Measurements from ENCODE around the gene RNASEH2B.
A peak's percentile ranks its signal among the peaks of the same experiment; 100 is the strongest.

The RNASEH2B gene

GRCh38 chr13:50909605-50910484, at the start of gene RNASEH2B:
RNASEH2B (plus strand) TSS chr13:50909791; CDS start chr13:50910077, 286 bp downstream.
- peak; percentile 55 for DNase-seq
- Histone ChIP-seq H3K4me2 (ENCODE audit: low read depth, low read length) (peak within 1 kb of the TSS; percentile 60), H3K4me3 (ENCODE audit: low read length) (peak within 1 kb of the TSS; percentile 83), H3K36me3 (replicated peaks; ENCODE audit: insufficient read depth, low read length) (no peaks in the 10 kb centered on the region), H4K20me1 (ENCODE audit: insufficient read depth, low read length) (no peaks in the 10 kb centered on the region), H3K79me2 (ENCODE audit: low read length) (peaks cover 43% of the 10 kb centered on the region), H3K27me3 (replicated peaks; ENCODE audit: insufficient read depth, low read length) (no peaks in the 10 kb centered on the region), H3K9ac (ENCODE audit: low read length) (peak within 1 kb of the TSS; percentile 94), H3K4me1 (ENCODE audit: low read length) (peaks cover 22% of the 10 kb centered on the region), H3K27ac (ENCODE audit: low read length) (peak within 1 kb of the TSS; percentile 83), H2AFZ (ENCODE audit: low read length) (peak within 1 kb of the TSS; percentile 75), H3K9me2 (replicated peaks; ENCODE audit: insufficient read depth, low read length) (no peaks in the 10 kb centered on the region), H3K9me3 (replicated peaks; ENCODE audit: insufficient read depth, low read length) (no peaks in the 10 kb centered on the region), H3F3A (ENCODE audit: insufficient read depth, low read length) (peaks cover 22% of the 10 kb centered on the region)
- TF ChIP-seq CTCF (IDR thresholded peaks at IDR 0.05; ENCODE audit: low read length) = no peak
- no peak for TF ChIP-seq EZH2phosphoT487 (IDR thresholded peaks at IDR 0.05; ENCODE audit: low read length)
- TF ChIP-seq EZH2 (optimal IDR thresholded peaks at IDR 0.05; ENCODE audit: low read depth, low read length) = no peak

GRCh38 chr13:50864492-50864891, 45.1 kb upstream of the RNASEH2B start:
- Histone ChIP-seq H3F3A (ENCODE audit: insufficient read depth, low read length) (no peaks in the 10 kb centered on the region), H3K27me3 (replicated peaks; ENCODE audit: insufficient read depth, low read length) (no peaks in the 10 kb centered on the region), H3K9me3 (replicated peaks; ENCODE audit: insufficient read depth, low read length) (no peaks in the 10 kb centered on the region), H3K4me1 (ENCODE audit: low read length) (no peaks in the 10 kb centered on the region), H3K36me3 (replicated peaks; ENCODE audit: insufficient read depth, low read length) (no peaks in the 10 kb centered on the region), H3K9me2 (replicated peaks; ENCODE audit: insufficient read depth, low read length) (no peaks in the 10 kb centered on the region), H3K4me3 (ENCODE audit: low read length) (no peak overlapping the region), H4K20me1 (ENCODE audit: insufficient read depth, low read length) (no peaks in the 10 kb centered on the region), H3K4me2 (ENCODE audit: low read depth, low read length) (no peak overlapping the region), H2AFZ (ENCODE audit: low read length) (no peak overlapping the region), H3K79me2 (ENCODE audit: low read length) (no peaks in the 10 kb centered on the region), H3K27ac (ENCODE audit: low read length) (no peak overlapping the region), H3K9ac (ENCODE audit: low read length) (no peak overlapping the region)
- DNase-seq = no peak
- TF ChIP-seq EZH2 (optimal IDR thresholded peaks at IDR 0.05; ENCODE audit: low read depth, low read length) (no peak), EZH2phosphoT487 (IDR thresholded peaks at IDR 0.05; ENCODE audit: low read length) (no peak), CTCF (IDR thresholded peaks at IDR 0.05; ENCODE audit: low read length) (no peak)

GRCh38 chr13:50866817-50867636, 42.6 kb upstream of the RNASEH2B start:
- no peaks in the 10 kb centered on the region for H3K4me1 ChIP-seq (ENCODE audit: low read length)
- no peak for TF ChIP-seq CTCF (IDR thresholded peaks at IDR 0.05; ENCODE audit: low read length)
- TF ChIP-seq EZH2phosphoT487 (IDR thresholded peaks at IDR 0.05; ENCODE audit: low read length) = no peak
- no peak for TF ChIP-seq EZH2 (optimal IDR thresholded peaks at IDR 0.05; ENCODE audit: low read depth, low read length)
- no peaks in the 10 kb centered on the region for H3F3A ChIP-seq (ENCODE audit: insufficient read depth, low read length)
- H3K4me2 ChIP-seq (ENCODE audit: low read depth, low read length) = no peak overlapping the region
- no peak overlapping the region for H3K4me3 ChIP-seq (ENCODE audit: low read length)
- no peaks in the 10 kb centered on the region for H3K27me3 ChIP-seq (replicated peaks; ENCODE audit: insufficient read depth, low read length)
- H3K9ac ChIP-seq (ENCODE audit: low read length) = no peak overlapping the region
- no peaks in the 10 kb centered on the region for H3K79me2 ChIP-seq (ENCODE audit: low read length)
- H4K20me1 ChIP-seq (ENCODE audit: insufficient read depth, low read length) = no peaks in the 10 kb centered on the region
- H3K9me3 ChIP-seq (replicated peaks; ENCODE audit: insufficient read depth, low read length) = no peaks in the 10 kb centered on the region
- H3K36me3 ChIP-seq (replicated peaks; ENCODE audit: insufficient read depth, low read length) = no peaks in the 10 kb centered on the region
- H2AFZ ChIP-seq (ENCODE audit: low read length) = no peak overlapping the region
- no peak overlapping the region for H3K27ac ChIP-seq (ENCODE audit: low read length)
- DNase-seq = no peak
- no peaks in the 10 kb centered on the region for H3K9me2 ChIP-seq (replicated peaks; ENCODE audit: insufficient read depth, low read length)

Data from MM.1S (cell line).